Activated T-cell treated with anti-CD3 and anti-CD28 coated beads, Interleukin-2, amount 50 U/mL, for 1 hour (primary cell): Measurements from ENCODE around the gene MAP3K6.

Experiments
- DNase-seq: peaks from one replicate; pipeline ENCODE4 v3.0.0-alpha.2; 2020

The MAP3K6 gene

GRCh38 chr1:27332536-27333281 is 34.1 kb downstream of the MAP3K6 start:
- DNase-seq: peak; percentile 66

DNA sequence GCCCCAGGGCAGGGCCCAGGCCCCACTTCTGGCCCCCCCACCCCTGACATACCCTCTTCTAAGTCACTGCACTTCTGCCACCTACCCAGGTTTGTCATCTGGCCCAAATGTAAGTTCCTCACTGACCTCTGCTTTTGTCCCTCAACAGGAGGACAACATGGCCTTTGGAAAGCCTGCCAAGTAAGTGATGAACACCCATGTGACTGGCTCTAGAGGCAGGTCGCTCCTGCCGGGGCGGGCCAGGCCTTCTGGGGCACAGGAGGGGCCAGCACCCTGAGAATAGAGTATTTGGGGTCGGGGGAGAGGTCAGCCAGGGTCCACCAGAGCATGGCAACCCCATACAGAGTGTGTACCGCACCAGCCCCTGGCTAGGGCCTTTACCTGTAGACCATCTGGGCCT is 34.8 kb downstream of the MAP3K6 start:
- DNase-seq: no peak

- DNase-seq: no peak
Observed at GRCh38 chr1:27331426-27331825, 35.3 kb downstream of the MAP3K6 start.

DNA sequence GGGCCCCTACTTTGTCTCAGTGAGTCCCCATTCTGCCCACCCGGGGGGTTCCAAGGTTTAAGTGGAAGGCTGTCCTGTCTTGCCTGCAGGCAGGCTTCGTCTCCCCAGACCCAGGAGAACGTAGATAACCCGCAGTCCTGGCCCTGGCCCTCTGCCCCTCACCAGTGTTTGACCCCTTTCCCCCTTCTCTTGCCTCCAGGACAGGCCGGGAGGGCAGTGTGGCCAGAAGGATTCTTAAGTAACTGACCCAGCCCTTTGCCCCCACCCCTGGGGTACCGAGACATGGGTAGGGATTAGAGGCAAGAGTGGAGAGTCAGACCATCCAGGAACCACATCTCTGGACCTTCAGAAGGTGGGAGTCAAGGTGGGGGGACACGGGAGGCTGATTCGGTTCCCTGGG is 36.0 kb downstream of the MAP3K6 start:
- DNase-seq: no peak

- DNase-seq: no peak
Observed at GRCh38 chr1:27327964-27328363, 38.8 kb downstream of the MAP3K6 start.

DNA sequence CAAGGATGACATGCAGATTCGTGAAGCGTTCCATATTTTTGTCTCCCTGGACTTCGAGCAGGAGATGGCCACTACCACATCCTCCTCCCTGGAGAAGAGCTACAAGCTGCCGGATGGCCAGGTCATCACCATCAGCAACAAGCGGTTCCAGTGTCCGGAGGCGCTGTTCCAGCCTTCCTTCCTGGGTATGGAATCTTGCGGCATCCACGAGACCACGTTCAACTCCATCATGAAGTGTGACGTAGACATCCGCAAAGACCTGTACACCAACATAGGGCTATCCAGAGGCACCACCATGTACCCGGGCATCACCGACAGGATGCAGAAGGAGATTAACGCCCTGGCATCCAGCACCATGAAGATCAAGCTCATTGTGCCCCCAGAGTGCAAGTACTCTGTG is 41.5 kb downstream of the MAP3K6 start:
- DNase-seq: no peak

DNA sequence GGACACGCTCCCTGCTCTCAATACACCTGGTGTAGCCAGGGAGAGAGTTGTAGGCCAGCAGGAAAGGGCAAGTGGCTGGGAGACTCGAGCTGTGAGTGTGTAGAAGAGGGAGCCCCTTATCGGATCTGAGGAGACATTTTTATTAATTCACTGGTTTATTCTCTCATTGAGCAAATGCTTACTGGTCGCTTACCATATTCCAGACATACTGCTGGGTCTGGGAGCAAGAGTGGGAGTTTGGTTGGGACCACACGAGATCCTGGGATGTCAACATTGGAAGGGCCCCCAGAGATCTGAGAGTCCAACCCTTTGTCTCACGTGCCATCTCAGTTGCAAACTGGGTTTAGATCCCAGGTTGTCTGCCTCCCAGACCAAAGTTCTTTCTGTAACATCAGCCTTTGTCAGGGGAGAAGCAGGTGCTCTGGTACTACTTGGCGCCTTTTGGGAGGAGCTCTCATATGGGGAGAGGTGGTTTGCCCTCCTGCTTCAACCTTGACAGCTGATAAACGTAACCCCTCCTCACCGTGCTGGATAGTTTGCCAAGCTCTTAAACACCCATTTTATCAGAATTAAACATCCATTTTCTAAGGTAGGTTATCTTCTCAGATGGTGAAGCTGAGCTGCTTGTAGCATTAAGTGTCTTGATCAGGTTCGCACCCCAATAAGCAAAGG is 44.1 kb downstream of the MAP3K6 start:
- DNase-seq: no peak

GRCh38 chr1:27321813-27322568 is 44.8 kb downstream of the MAP3K6 start, which contains the start of gene TMEM222:
Gene TMEM222 (plus strand): TSS chr1:27322163. CDS start chr1:27322198, 35 bp downstream.
- DNase-seq: peak; percentile 97

- DNase-seq: no peak
Observed at GRCh38 chr1:27318596-27318995, 48.2 kb downstream of the MAP3K6 start.

DNA sequence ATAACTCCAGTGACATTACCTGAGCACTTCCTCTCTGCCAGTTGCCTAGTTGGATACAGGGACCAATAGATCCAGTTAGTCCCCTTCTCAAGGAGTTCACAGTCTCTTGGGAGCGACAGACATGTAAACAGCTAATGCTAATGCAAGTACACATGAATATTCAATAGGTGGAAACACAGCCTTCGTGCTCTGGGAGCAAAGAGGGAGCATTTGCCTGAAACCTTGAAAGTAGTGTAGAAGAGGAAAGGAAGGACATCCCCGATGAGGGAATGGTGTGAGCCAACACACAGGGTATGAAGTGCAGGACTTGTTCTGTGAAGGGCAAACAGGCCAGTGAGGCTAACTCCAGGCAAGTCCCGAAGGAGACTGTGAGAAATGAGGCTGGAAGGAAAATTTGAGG is 48.6 kb downstream of the MAP3K6 start:
- DNase-seq: no peak

DNA sequence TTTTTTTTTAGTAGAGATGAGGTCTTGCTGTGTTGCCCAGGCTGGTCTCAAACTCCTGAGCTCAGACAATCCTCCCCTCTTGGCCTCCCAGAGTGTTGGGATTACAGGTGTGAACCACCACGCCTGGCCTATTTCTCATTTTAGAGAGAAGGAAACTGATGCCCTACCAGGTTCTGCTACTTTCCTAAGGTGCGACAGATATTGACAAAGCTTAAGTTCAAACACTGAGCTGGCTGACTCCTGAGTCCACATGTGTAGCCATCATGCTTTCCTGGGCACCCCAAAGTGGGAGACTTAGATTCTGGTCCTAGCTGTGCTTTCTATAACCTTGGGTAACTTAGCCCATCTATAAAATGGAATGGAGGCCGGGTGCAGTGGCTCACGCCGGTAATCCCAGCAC is 49.9 kb downstream of the MAP3K6 start:
- no peak for DNase-seq

DNA sequence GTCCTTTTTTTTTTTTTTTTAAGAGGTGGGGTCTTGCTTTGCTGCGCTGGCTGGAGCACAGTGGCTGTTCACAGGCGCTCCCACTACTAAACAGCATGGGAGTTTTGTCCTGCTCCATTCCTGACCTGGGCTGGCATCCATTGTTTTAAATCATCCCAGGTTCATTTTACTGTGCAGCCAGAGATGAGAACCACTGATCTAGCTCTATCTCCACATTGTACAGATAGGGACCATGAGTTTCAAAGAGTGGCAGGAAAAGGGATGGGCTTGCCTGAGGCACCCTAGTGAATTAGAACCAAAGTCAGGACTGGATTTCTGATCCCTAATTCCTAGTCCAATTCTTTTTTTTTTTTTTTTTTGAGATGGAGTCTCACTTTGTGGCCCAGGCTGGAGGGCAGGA is 52.0 kb downstream of the MAP3K6 start:
- no peak for DNase-seq

- DNase-seq: no peak
Observed at GRCh38 chr1:27314169-27314568, 52.6 kb downstream of the MAP3K6 start.

GRCh38 chr1:27307874-27308598 is 58.7 kb downstream of the MAP3K6 start:
- DNase-seq: no peak

GRCh38 chr1:27306892-27307761 is 59.6 kb downstream of the MAP3K6 start:
- no peak for DNase-seq

DNA sequence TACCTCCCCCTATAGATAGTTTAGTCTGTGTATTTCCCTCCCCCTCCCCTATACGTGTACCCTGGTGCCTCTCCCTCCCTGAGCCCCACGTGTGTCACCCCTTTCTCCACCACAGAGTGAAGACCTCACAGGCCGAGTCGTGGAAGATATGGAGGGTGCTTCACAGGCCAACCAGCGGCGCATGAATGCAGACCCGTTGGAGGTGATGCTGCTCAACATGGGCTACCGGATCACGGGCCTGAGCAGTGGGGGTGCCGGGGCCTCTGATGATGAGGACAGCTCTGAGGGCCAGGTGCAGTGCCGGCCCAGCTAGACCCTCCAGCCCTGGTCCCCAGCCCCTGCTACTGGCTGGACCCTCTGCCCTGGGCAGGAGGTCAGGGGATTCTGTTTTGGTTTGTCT is 60.7 kb downstream of the MAP3K6 start:
- no peak for DNase-seq
